ENCODE measurements around the gene CPEB2. TPM values are rescaled to one million over a fixed set of nuclear protein-coding genes. Genes with fewer than 3 reads are reported as not detected.

The CPEB2 gene
- total and polyA plus RNA-seq, 8 donors, result 1.7 to 9.2 (median 6.5) TPM

GRCh38 chr4:15106399-15106798 lies 104.1 kb downstream of the CPEB2 start:
- H3K4me3 ChIP-seq, result no peak overlapping the region
- H3K36me3 ChIP-seq, result no peaks in the 10 kb centered on the region
- WGBS, 2 donors, result 50 to 54% methylated on average over 5 of the region's 5 CpGs
- H3K27ac ChIP-seq, result no peak overlapping the region
- H3K4me1 ChIP-seq, result no peaks in the 10 kb centered on the region
- intact Hi-C loops (cut with DNase I), result no loop called here
- no peak for TF ChIP-seq CTCF (IDR thresholded peaks at IDR 0.05)
- FAIRE-seq, result no peak
- H3K9me3 ChIP-seq, result no peaks in the 10 kb centered on the region
- DNase-seq, result no peak
- no peak for ATAC-seq
- H3K27me3 ChIP-seq, result no peaks in the 10 kb centered on the region

- DNase-seq (no peak), ATAC-seq (no peak), FAIRE-seq (no peak)
- Histone ChIP-seq H3K27me3 (no peaks in the 10 kb centered on the region), H3K4me1 (no peaks in the 10 kb centered on the region), H3K9me3 (no peaks in the 10 kb centered on the region), H3K4me3 (no peak overlapping the region), H3K36me3 (no peaks in the 10 kb centered on the region), H3K27ac (no peak overlapping the region)
- intact Hi-C loops (cut with DNase I), result no loop called here
- no peak for TF ChIP-seq CTCF (IDR thresholded peaks at IDR 0.05)
Observed at GRCh38 chr4:15109600-15109999, 107.3 kb downstream of the CPEB2 start.

GRCh38 chr4:15110120-15110571 lies 107.9 kb downstream of the CPEB2 start:
- Histone ChIP-seq H3K9me3 (no peaks in the 10 kb centered on the region), H3K4me1 (no peaks in the 10 kb centered on the region), H3K4me3 (no peak overlapping the region), H3K27me3 (no peaks in the 10 kb centered on the region), H3K36me3 (no peaks in the 10 kb centered on the region), H3K27ac (no peak overlapping the region)
- no peak for TF ChIP-seq CTCF (IDR thresholded peaks at IDR 0.05)
- ATAC-seq (no peak), FAIRE-seq (no peak), DNase-seq (no peak)
- intact Hi-C loops (cut with DNase I), result no loop called here

- Histone ChIP-seq H3K4me3 (no peak overlapping the region), H3K27me3 (no peaks in the 10 kb centered on the region), H3K36me3 (no peaks in the 10 kb centered on the region), H3K4me1 (peaks cover 0 to 3% (median 0%) of the 10 kb centered on the region in 3 donors), H3K9me3 (no peaks in the 10 kb centered on the region), H3K27ac (peak overlapping the region in 1 of 4 donors; percentile 34)
- TF ChIP-seq CTCF (IDR thresholded peaks at IDR 0.05), result no peak
- ATAC-seq (peak in 3 of 4 donors; percentile 69 to 72 (median 72)), DNase-seq (peak in 1 of 6 donors; percentile 13), FAIRE-seq (no peak)
- intact Hi-C loops (cut with DNase I), result no loop called here
- 19 to 22% methylated on average over 2 of the region's 2 CpGs for WGBS, 2 donors
Observed at GRCh38 chr4:15116509-15117079, 114.3 kb downstream of the CPEB2 start.

- DNase-seq (no peak), FAIRE-seq (no peak), ATAC-seq (peak in 1 of 4 donors; percentile 15)
- H3K27me3 ChIP-seq, result no peaks in the 10 kb centered on the region
- H3K4me1 ChIP-seq, result peaks cover 0 to 3% (median 0%) of the 10 kb centered on the region in 3 donors
- H3K36me3 ChIP-seq, result no peaks in the 10 kb centered on the region
- 78 to 79% methylated on average over 3 of the region's 3 CpGs for WGBS, 2 donors
- H3K27ac ChIP-seq, result peak overlapping the region in 1 of 4 donors; percentile 26
- no peak overlapping the region for H3K4me3 ChIP-seq
- intact Hi-C loops (cut with DNase I), result no loop called here
- H3K9me3 ChIP-seq, result no peaks in the 10 kb centered on the region
- no peak for TF ChIP-seq CTCF (IDR thresholded peaks at IDR 0.05)
Observed at GRCh38 chr4:15117270-15117946, 115.1 kb downstream of the CPEB2 start.

Data from pancreas (tissue), 10 donors.